Epithelial cell of esophagus (primary cell): ENCODE results near the gene NAA16.

Experiments used
- DNase-seq: peaks from one replicate; pipeline ENCODE4 v3.0.0; 2010; ENCODE audit warnings: low read depth
- H3K4me3 ChIP-seq: 2 replicates; pipeline ENCODE4 v1.5.1; 2011; ENCODE audit warnings: mild to moderate bottlenecking, low read length, control low read depth
- CTCF ChIP-seq: IDR thresholded peaks from 2 replicates; pipeline ENCODE4 v1.5.1; 2011; ENCODE audit warnings: low read depth, mild to moderate bottlenecking, low read length, control low read depth, inconsistent platforms; ENCODE audit not compliant: insufficient read depth; ENCODE audit errors: missing control alignments

NAA16 gene

GRCh38 chr13:41394166-41394565 is 83.1 kb downstream of the NAA16 start:
- H3K4me3 ChIP-seq = no peak overlapping the region
- no peak for DNase-seq
- TF ChIP-seq CTCF = no peak

GRCh38 chr13:41398494-41399170 is 87.6 kb downstream of the NAA16 start:
- no peak for DNase-seq
- no peak overlapping the region for H3K4me3 ChIP-seq
- TF ChIP-seq CTCF = no peak

DNA sequence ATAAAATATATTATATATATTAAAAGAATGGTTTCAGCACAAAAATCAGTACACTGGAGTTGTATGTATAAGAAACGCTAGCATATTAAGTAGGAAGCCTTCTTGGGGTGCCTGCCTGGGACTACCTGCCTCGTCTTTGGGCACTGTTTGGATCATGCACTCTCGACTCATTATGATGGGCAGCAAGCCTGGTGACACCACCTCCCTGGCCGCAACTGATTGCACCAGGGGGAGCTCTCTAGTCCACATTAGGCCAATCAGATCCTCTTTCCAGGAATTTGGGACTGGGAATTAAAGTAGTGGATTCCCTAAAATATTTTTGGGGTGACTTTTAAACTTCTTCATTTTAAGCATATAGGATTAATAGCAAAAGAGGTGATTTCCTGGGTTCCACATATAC is 90.3 kb downstream of the NAA16 start:
- no peak for TF ChIP-seq CTCF
- no peak overlapping the region for H3K4me3 ChIP-seq
- DNase-seq = no peak

GRCh38 chr13:41402691-41403511 is 91.8 kb downstream of the NAA16 start:
- DNase-seq = peak; percentile 24
- no peak for TF ChIP-seq CTCF
- no peak overlapping the region for H3K4me3 ChIP-seq

DNA sequence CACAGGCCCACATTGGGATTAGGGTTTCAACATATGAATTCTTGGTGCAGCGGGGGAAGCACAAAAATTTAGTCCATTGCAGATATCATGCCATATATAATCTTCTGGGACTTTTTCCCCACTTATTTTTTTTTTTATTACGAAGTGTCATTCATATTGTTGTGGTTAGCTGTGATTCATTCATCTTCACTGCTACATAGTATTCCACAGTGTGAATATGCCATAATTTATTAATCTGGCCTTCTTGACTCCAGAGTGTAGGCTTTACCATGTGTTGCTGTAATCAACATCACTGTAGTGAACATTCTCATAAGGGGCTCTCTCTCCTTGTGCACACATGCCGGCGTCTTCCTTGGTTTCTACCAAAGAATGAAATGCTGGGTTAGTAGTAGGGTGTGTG is 92.9 kb downstream of the NAA16 start:
- no peak overlapping the region for H3K4me3 ChIP-seq
- no peak for TF ChIP-seq CTCF
- DNase-seq = no peak

- no peak for TF ChIP-seq CTCF
- no peak overlapping the region for H3K4me3 ChIP-seq
- no peak for DNase-seq
Observed at GRCh38 chr13:41405367-41405766, 94.3 kb downstream of the NAA16 start.
